Neural progenitor cell (in vitro differentiated cells): ENCODE results near the gene GTF2F1.

ENCODE experiments used
- CTCF ChIP-seq: fragments of 200-600 bp; sonication (generic); IDR thresholded peaks from 2 replicates; pipeline ENCODE4 v1.5.1; 2017; ENCODE audit warnings: antibody characterized with exemption, mild to moderate bottlenecking
- EZH2phosphoT487 ChIP-seq: fragments of 200-600 bp; sonication (generic); IDR thresholded peaks from 2 replicates; pipeline ENCODE4 v1.6.1; 2017; ENCODE audit warnings: antibody characterized with exemption

- TF ChIP-seq CTCF (peak; percentile 14), EZH2phosphoT487 (no peak)
Observed at GRCh38 chr19:6425732-6426620, 33.0 kb upstream of the GTF2F1 start.
